ENCODE data around the gene SDK2.

The SDK2 gene

GRCh38 chr17:73510981-73511718, 133.1 kb downstream of the SDK2 start:
- in situ Hi-C loops (cut with MboI; ENCODE audit: low sequenced_read_pairs, unreplicated experiment) = no loop called here
- no peak for TF ChIP-seq CTCF (IDR thresholded peaks at IDR 0.05; ENCODE audit: borderline replicate concordance, control extremely low read depth, extremely low read depth, insufficient read depth, missing control alignments)
- DNase-seq (ENCODE audit: low spot score) = no peak

- in situ Hi-C loops (cut with MboI; ENCODE audit: low sequenced_read_pairs, unreplicated experiment) = no loop called here
- no peak for DNase-seq (ENCODE audit: low spot score)
- TF ChIP-seq CTCF (IDR thresholded peaks at IDR 0.05; ENCODE audit: borderline replicate concordance, control extremely low read depth, extremely low read depth, insufficient read depth, missing control alignments) = no peak
Measured at GRCh38 chr17:73508931-73509605, 135.2 kb downstream of the SDK2 start.

GRCh38 chr17:73508057-73508930, 136.0 kb downstream of the SDK2 start:
- in situ Hi-C loops (cut with MboI; ENCODE audit: low sequenced_read_pairs, unreplicated experiment) = no loop called here
- no peak for DNase-seq (ENCODE audit: low spot score)
- TF ChIP-seq CTCF (IDR thresholded peaks at IDR 0.05; ENCODE audit: borderline replicate concordance, control extremely low read depth, extremely low read depth, insufficient read depth, missing control alignments) = no peak

GRCh38 chr17:73506470-73507435, 137.5 kb downstream of the SDK2 start:
- no peak for DNase-seq (ENCODE audit: low spot score)
- in situ Hi-C loops (cut with MboI; ENCODE audit: low sequenced_read_pairs, unreplicated experiment) = no loop called here
- TF ChIP-seq CTCF (IDR thresholded peaks at IDR 0.05; ENCODE audit: borderline replicate concordance, control extremely low read depth, extremely low read depth, insufficient read depth, missing control alignments) = no peak

- no peak for DNase-seq (ENCODE audit: low spot score)
- in situ Hi-C loops (cut with MboI; ENCODE audit: low sequenced_read_pairs, unreplicated experiment) = no loop called here
- TF ChIP-seq CTCF (IDR thresholded peaks at IDR 0.05; ENCODE audit: borderline replicate concordance, control extremely low read depth, extremely low read depth, insufficient read depth, missing control alignments) = no peak
Measured at GRCh38 chr17:73503560-73503959, 140.7 kb downstream of the SDK2 start.
